LHCN-M2 (cell line): ENCODE results near the gene ZDHHC7. TPM values are rescaled to one million over a fixed set of nuclear protein-coding genes. Genes with fewer than 3 reads are reported as not detected.
A peak's percentile ranks its signal among the peaks of the same experiment; 100 is the strongest.

Experiments used
- DNase-seq: peaks from one replicate; pipeline ENCODE4 v3.0.0-alpha.2; 2012; ENCODE audit warnings: low read depth
- total RNA-seq: library from RNA; depleted of rRNA; stranded (reverse); fragments of >200 nt; gene quantifications from 2 replicates; pipeline ENCODE4 v1.2.3, GENCODE V29; 2014

ZDHHC7 gene
- total RNA-seq, 1 experiment from 2014 or later = 73.2 TPM

GRCh38 chr16:85019659-85020245, 8.4 kb upstream of the ZDHHC7 start:
- DNase-seq = no peak

- no peak for DNase-seq
Measured at GRCh38 chr16:85018529-85019236, 7.3 kb upstream of the ZDHHC7 start.

- DNase-seq = no peak
Measured at GRCh38 chr16:85017633-85018032, 6.3 kb upstream of the ZDHHC7 start.

GRCh38 chr16:85017151-85017550, 5.8 kb upstream of the ZDHHC7 start:
- peak; percentile 64 for DNase-seq

- DNase-seq = peak; percentile 44
Measured at GRCh38 chr16:85015481-85016187, 4.3 kb upstream of the ZDHHC7 start.

GRCh38 chr16:85014311-85014710, 3.0 kb upstream of the ZDHHC7 start:
- DNase-seq = no peak

GRCh38 chr16:85011846-85012284, 530 bp upstream of the ZDHHC7 start:
- DNase-seq = no peak

- no peak for DNase-seq
Measured at GRCh38 chr16:85010446-85010930, 847 bp downstream of the ZDHHC7 start.

- DNase-seq = no peak
Measured at GRCh38 chr16:85008271-85008670, 3.1 kb downstream of the ZDHHC7 start.

- no peak for DNase-seq
Measured at GRCh38 chr16:85007496-85008214, 3.7 kb downstream of the ZDHHC7 start.

GRCh38 chr16:85006639-85007038, 4.7 kb downstream of the ZDHHC7 start:
- DNase-seq = no peak

- DNase-seq = peak; percentile 41
Measured at GRCh38 chr16:85005285-85006069, 5.9 kb downstream of the ZDHHC7 start.

GRCh38 chr16:85004587-85005205, 6.6 kb downstream of the ZDHHC7 start:
- peak; percentile 85 for DNase-seq

GRCh38 chr16:85003725-85004586, 7.4 kb downstream of the ZDHHC7 start:
- no peak for DNase-seq

GRCh38 chr16:85003076-85003475, 8.3 kb downstream of the ZDHHC7 start:
- no peak for DNase-seq

- no peak for DNase-seq
Measured at GRCh38 chr16:85002608-85003007, 8.7 kb downstream of the ZDHHC7 start.

- DNase-seq = no peak
Measured at GRCh38 chr16:85002099-85002541, 9.2 kb downstream of the ZDHHC7 start.

- no peak for DNase-seq
Measured at GRCh38 chr16:84999857-85000480, 11.4 kb downstream of the ZDHHC7 start.

GRCh38 chr16:84999200-84999599, 12.1 kb downstream of the ZDHHC7 start:
- DNase-seq = no peak
